Stimulated activated CD8-positive, alpha-beta memory T cell treated with anti-CD3 and anti-CD28 coated beads, Interleukin-4, amount 100 ng/mL, for 48 hours (primary cell): ENCODE data around the gene NELL1.

Source experiments
- DNase-seq: peaks from one replicate; pipeline ENCODE4 v3.0.0-alpha.2; 2020

The NELL1 gene

GRCh38 chr11:20881328-20882079, 212.1 kb downstream of the NELL1 start:
- DNase-seq, result no peak

DNA sequence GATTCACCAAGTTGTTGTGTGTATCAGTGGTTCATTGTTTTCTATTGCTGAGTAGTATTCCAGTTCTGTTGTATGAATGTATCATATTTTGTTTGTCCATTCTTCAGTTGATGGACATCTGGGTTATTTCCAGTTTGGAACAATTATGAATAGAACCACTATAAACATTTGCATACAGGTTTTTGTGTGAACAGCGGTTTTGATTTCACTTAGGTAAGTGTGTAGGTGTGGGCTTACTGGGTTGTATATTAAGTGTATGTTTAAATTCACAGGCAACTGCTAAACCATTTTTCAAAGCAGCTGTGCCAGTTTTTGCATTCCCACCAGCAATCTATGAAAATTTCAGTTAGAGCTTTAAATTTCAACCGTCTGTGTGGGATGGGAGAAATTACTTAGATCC, 217.8 kb downstream of the NELL1 start:
- no peak for DNase-seq

GRCh38 chr11:20894296-20894695, 224.9 kb downstream of the NELL1 start:
- no peak for DNase-seq

- DNase-seq, result no peak
Observed at GRCh38 chr11:20909995-20910726, 240.8 kb downstream of the NELL1 start.

DNA sequence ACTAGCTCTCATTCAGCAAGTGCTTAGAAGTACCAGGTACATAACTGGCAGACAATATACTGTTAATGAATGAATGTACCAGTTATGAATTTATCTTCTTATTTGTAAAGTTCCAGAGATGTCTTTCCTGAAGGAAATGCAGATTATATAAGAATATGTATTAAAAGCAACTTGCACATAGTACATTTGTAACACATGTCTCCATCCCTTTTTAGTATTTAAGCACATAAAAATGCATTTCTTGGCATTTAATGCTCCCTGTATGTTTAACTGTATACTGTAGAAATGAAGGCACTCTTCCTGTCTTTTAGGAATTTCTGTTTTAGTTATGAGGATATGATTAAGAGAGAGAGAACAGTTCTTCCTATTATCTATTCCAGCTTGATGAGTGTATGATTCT, 241.3 kb downstream of the NELL1 start:
- DNase-seq, result no peak

DNA sequence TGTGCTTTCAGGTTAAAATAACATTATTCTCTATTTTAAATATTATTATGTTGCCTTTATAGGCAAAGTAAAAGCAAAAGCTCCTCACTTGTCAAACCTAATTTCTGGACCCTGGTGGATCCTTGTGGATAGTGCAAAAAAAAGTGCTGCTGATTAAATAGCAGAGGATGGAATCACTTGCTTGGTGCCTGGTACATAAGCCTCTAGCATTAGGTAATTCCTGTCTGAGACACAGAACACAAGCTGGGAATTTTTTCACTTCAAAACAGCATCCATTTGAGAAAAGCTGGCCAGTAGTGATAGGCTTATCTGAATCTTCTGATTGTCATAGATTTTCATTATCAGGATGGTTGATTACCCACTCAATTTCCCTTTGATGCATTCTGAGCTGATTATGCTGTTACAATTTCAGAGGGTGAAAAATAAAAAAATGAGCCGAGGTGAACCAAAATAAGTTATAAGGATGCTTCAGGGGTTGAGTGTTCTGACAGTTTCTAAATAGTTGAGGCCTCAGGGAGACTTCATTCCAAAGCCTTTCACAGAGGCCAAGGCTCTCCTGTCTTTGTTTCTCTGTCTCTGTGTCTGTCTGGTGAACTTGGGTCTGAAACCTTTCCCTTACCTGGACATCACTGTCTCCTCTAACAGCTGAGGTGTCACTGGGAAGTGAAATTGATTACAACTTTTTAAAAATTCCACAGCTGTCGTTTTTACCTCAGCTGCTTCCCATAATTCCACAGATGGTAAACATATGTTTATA, 242.9 kb downstream of the NELL1 start:
- no peak for DNase-seq

DNA sequence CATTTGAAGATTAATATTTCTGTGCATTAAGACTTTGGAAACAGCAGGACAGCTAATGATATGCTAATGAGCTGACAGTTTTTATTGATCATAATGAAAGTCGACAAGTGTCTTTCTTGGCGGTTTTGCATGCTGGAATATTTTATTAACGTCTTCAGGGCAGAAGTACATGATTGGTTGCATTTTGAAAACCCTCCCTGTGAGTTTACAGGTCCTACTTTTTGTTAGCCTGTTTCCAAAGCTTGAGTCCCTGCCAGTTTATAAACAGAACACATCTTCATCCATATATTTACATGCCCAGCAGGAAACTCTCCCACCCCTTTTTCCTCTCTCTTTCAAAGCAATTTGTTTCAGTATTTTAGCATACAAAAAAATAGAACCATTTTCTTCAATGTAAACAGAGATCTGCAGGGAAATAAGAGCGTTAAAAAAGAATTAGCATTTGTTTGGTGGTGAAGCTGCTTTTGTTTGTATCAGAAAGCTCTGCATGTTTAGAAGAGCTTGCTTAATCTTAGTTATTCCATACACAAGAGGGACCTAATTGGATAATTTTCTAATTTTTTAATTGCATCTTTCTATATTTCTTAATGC, 243.6 kb downstream of the NELL1 start:
- no peak for DNase-seq

GRCh38 chr11:20917306-20917705, 247.9 kb downstream of the NELL1 start:
- DNase-seq, result no peak

DNA sequence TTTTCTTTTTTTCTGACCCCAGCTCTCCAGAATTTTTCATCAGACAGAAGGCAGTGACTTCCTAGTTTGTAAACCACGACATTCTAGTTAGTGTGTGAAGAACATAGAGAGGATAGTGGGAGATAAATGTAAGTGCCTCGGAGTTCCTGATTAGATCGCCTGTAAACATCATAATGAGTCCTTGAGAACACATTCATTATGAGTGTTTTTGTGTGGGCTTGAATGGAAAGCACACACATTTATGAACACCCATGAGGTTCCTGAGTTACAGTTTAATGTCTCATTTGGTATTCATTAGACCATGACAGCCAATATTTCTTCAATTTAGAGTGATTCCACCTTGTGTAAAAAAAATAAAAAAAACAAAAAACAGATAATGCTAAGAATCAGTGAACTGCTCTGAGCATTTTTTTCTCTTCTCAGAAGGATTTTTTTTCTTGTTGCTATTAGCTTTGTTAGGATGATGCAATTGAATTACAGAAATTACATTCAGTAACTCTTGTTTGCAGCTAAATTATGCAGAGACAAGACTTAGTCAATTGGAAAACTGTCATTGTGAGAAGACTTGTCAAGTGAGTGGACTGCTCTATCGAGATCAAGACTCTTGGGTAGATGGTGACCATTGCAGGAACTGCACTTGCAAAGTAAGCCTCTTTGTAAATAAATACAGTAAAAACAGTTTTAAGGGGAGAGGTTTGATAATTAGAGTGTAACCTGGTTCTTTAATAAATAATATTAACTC, 257.6 kb downstream of the NELL1 start:
- no peak for DNase-seq

DNA sequence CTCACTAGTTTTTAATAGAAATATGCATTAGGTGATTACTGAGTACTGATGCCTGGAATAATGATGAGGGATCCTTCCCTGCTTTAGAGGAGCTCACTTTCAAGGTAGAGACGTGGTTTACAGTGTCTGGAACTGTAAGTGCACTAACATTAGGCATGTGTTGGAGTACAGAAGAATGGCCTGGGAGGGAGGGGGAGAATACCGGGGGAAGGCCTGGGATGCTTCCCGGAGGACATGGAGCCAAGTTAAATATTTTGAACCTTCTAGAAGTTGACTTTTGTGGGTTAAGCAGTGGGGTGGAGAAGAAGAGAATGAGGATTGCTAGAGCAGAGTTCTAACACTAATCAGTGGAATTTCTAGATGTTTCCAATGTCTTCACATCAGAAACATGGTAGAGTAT, 261.6 kb downstream of the NELL1 start:
- DNase-seq, result no peak

DNA sequence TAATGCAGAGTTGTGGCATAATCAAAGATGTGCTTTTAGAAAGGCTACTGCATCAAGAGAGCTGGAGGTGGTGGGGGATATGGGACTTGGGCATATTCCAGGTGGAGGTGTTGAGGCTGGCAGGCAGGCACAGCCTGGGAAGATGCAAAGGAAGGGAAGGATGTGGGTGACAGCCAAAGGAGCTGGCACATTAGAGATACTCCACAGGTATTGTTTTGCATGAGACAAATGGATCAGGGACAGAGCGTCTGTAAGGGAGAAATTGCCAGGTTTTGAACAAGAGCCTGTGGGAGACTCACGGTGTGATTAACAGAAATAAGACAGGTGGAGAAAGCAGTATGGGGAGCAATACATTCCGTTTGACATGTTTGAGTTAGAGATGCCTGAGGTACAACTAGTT, 263.7 kb downstream of the NELL1 start:
- no peak for DNase-seq

DNA sequence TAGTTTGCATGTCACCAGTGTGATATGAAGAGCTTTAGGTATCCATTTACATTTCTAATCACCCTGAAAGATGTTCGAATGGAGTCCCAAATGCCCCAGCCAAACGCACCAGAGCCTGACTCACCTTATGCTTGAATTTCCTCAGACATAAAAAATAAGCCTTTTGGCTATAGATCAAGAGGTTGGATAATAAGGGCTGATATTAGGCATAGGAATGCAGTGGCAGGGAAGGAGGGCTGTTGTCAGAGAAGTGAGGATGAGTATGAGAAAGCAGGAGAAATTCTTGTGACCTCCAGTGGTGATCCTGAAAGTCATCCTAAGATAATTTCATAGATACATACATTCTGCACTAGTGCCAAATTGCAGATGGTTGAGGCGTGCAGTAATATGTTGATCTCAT, 264.6 kb downstream of the NELL1 start:
- DNase-seq, result no peak

GRCh38 chr11:20934516-20934915, 265.1 kb downstream of the NELL1 start:
- no peak for DNase-seq

- no peak for DNase-seq
Observed at GRCh38 chr11:20937826-20938225, 268.4 kb downstream of the NELL1 start.

GRCh38 chr11:20949585-20949984, 280.2 kb downstream of the NELL1 start:
- DNase-seq, result no peak

GRCh38 chr11:20962581-20962980, 293.2 kb downstream of the NELL1 start:
- DNase-seq, result no peak

- DNase-seq, result no peak
Observed at GRCh38 chr11:20963596-20963995, 294.2 kb downstream of the NELL1 start.

GRCh38 chr11:20964985-20965384, 295.6 kb downstream of the NELL1 start:
- DNase-seq, result no peak

GRCh38 chr11:20966489-20966888, 297.1 kb downstream of the NELL1 start:
- no peak for DNase-seq

GRCh38 chr11:20973940-20974559, 304.7 kb downstream of the NELL1 start:
- DNase-seq, result no peak

DNA sequence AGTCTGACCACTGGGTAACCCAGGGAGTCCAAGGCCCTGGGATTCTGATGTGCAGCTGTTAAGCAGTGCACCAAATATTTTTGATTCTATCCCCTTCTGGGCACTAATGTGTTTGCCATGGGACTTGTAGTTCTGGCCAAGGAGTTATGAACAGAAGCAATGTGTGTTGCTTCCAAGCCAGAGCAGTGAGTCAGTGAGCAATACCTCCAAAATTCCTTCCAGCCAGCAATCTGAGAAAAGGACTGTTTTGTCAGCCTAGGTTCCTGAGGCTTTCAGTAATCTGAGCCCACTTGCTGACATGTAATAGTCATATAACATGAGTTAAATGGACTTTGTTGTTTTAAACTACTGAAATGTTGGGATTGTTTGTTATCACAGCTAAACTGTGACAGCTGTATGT, 311.4 kb downstream of the NELL1 start:
- DNase-seq, result no peak

DNA sequence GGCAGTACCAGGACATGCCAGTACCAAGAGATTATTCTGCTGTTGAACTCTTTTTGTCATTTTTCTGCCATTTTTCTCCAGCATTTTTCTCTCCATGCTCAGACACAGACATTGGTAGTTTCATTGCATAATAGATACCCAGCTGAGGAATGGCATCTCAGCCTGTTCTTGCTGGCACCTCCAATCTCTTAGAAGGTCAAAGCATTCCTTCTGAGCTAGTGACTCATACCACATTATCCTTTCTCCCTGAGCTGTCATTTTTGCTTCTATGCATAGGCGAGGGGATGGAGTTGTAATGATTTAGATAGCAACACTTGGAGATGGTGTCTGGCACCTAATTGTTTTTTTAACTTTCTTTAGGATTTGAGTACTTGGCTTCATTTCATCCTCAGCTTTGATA, 321.1 kb downstream of the NELL1 start:
- no peak for DNase-seq
